RKO (cell line): ENCODE measurements around the gene TMEM45B.
"Not testable (repeated sequence)": the region's sequence is repeated elsewhere in the genome, so short reads cannot be mapped to it uniquely, and the experiment has no call there.

Experiments
- DNase-seq: peaks from one replicate; pipeline ENCODE4 v3.0.0-alpha.2; 2016; ENCODE audit warnings: low spot score

Gene TMEM45B

DNA sequence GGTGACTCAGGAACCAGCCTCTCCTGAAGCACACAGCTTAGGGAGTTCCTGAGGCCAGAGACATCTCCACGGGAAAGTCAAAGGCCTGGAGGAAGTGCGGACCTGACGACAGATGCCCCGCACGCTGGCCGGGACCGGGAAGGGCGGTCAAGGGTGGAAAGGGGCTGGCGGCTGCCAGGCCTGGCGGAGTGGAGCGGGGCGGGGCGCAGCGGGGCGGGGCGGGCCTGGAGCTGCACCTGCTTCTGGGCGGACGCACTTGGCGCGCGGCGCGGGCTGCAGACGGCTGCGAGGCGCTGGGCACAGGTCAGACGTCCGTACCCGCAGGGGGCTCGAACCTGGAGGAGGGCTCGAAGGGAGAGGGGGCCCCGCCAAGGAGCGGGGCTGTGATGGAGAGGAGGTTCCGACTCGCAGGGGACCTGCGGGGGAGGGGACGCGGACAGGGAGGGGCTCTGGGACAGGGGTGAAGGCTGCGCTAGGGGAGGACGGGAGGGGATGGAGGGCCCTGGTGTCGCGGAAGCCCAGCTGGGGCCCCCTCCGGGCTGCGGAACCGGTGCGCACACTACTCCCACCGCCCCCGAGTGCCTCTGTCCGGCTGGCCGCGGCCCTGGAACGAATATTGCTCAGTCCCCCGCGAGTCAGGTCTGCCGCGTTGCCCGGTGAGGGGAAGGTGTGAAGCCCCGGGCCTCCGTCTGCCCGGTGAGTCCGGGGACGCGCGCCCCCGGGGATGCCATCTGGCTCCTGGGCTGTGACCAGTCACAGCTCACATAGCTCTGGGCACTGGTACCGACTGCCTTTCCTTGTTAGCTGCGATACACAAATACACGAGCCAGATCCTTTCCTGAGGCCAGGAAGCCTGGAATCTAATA lies at the start of gene TMEM45B:
TSS of gene TMEM45B (plus strand) at position 253 of the 866 bp plus-strand sequence. CDS start 36,635 bp downstream, outside the sequence.
- no peak for DNase-seq

- DNase-seq = peak; percentile 47
Measured at GRCh38 chr11:129766898-129767604, 48.6 kb upstream of the TMEM45B start.

GRCh38 chr11:129767827-129768226 lies 47.8 kb upstream of the TMEM45B start:
- DNase-seq = no peak

GRCh38 chr11:129768356-129768755 lies 47.3 kb upstream of the TMEM45B start:
- no peak for DNase-seq

DNA sequence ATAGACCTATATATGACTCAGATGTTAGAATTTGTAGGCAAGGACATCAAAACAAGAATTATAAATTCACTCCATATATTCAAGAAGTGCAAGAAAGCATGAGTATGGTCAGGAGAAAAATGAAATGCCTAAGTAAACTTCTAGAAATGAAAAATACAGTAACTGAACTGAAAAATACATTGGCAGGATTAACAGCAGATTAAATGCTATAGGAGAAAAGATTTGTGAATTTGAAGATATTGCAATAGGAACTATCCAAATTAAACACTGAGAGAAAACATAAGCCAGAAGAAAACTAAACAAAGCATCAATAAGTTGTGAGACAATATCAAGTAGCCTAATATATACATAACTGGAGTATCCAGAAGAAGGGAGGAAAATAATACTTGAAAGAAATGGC lies 46.6 kb upstream of the TMEM45B start:
- no peak for DNase-seq

DNA sequence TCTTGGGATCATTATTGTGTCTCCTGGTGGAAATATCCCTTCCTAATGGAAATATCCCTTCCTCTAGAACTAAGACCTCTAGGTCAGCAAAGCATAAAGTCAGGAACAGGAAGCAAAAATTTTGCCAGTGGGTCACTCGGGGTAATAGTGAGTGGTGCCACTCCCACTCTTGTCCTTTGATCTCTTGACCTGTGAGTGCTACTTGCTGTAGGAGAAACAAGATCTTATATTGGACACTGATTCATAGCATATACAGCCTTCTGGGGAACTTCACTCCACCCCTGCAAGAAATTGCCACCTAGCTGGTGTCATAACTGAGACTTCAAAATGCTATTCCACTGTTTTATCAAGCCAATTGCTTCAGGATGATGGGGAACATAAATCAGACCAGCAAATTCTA lies 44.7 kb upstream of the TMEM45B start:
- no peak for DNase-seq

DNA sequence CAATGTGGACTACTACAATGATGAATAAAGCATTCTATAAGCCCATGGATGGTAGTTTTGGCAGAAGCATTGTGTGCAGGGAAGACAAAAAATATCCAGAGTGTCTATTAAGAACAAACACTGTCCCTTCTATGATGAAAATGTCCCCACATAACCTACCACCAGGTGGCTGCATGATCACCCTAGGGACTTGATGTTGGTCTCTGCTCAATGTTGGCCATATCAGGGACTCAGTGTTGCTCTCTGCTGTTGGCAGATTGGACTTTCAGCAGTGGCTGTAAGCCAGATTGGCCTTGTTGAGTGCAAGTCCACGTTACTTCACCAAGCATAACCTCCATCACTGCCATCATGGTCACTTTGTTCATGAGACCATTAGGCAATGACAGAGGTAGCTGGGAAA lies 44.2 kb upstream of the TMEM45B start:
- DNase-seq = not testable (repeated sequence)

DNA sequence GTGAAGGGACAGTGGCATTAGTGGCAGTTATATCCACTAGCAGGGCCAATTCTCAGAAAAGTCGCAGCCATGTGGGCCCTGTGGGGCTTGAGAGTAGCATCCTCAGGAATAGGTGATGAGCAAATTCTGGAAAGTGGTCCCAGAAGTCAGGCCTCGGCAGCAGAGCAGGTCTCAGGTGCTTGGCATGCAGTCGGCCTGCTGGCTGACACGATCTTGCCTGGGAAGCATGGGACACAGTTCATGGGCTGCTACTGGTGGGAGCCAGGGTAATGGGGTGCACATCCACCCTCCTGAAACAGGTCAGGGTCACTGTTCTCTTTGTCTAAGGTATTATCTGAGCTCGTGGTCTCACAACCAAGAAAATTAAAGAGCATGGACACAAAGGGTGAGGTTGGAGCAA lies 36.8 kb upstream of the TMEM45B start:
- DNase-seq = no peak

- DNase-seq = no peak
Measured at GRCh38 chr11:129779342-129779741, 36.3 kb upstream of the TMEM45B start.

- DNase-seq = peak; percentile 16
Measured at GRCh38 chr11:129785383-129786111, 30.1 kb upstream of the TMEM45B start.

- not testable (repeated sequence) for DNase-seq
Measured at GRCh38 chr11:129786112-129786416, 29.6 kb upstream of the TMEM45B start.

DNA sequence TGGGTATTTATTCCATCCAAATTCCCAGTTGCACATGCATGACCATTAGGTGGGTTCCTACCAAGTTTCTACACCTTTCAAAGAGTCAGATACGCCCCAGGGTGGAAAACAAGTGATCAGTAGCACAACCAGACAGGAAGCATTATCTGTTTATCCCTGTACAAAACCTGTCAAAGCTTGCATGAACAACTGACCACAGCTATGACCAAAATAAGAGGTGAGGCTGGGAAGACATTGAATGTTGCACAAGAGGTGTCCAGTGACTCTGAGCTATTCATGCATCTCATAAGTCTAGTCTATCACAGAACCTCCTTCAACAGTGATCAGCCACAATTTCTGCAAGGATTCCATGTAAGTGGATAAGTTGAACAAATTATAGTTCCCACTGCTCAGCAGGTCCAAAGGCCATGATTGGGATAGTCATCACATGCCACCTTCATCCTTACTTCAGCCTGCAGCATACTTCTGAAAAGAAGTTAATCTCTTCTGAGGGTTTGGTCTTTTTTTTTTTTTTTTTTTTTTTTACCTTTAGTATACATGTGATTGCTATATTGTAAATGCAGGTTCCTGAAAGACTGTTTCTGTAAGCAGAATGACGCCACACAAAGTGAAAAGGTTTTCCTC lies 28.0 kb upstream of the TMEM45B start:
- DNase-seq = no peak

- no peak for DNase-seq
Measured at GRCh38 chr11:129788278-129788677, 27.4 kb upstream of the TMEM45B start.

GRCh38 chr11:129790106-129790505 lies 25.5 kb upstream of the TMEM45B start:
- DNase-seq = no peak

GRCh38 chr11:129791515-129791914 lies 24.1 kb upstream of the TMEM45B start:
- no peak for DNase-seq

GRCh38 chr11:129792663-129793062 lies 23.0 kb upstream of the TMEM45B start:
- DNase-seq = no peak

GRCh38 chr11:129795089-129795488 lies 20.6 kb upstream of the TMEM45B start:
- no peak for DNase-seq

DNA sequence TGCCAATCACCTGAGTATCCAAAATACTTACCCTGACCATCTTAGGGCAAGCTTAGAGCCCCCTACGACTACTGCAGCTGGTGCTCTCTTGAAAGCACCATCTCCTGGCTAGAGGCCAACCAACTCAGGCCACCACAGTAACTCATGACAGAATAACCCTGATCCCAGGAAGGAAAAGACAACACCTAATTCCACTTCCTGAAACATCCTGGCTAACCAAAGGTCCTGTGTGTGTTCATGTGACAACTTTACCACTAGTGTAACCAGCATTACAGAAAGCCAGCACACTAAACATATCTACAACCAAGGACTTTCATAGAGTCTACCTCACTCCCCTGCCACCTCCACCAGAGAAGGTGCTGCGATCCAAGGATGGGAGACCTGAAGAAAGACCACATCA lies 17.4 kb upstream of the TMEM45B start:
- DNase-seq = no peak

- DNase-seq = not testable (repeated sequence)
Measured at GRCh38 chr11:129800162-129800561, 15.5 kb upstream of the TMEM45B start.

- no peak for DNase-seq
Measured at GRCh38 chr11:129800655-129801054, 15.0 kb upstream of the TMEM45B start.

GRCh38 chr11:129803533-129803932 lies 12.1 kb upstream of the TMEM45B start:
- DNase-seq = no peak

DNA sequence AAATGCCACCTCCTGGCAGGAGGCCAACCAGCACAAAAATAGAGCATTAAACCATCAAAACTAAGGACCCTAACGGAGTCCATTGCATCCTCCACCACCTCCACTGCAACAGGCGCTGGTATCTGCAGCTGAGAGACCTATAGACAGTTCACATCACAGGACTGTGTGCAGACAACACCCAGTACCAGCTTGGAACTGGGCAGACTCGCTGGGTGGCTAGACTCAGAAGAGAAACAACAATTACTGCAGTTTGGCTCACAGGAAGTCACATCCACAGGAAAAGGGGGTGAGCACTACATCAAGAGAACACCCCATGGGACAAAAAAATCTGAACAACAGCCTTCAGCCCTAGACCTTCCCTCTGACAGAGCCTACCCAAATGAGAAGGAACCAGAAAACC lies 11.6 kb upstream of the TMEM45B start:
- DNase-seq = no peak
